Hepatocyte (in vitro differentiated cells): Measurements from ENCODE around the gene WDFY4. TPM values are rescaled to one million over a fixed set of nuclear protein-coding genes. Genes with fewer than 3 reads are reported as not detected.

ENCODE experiments used
- DNase-seq: peaks from one replicate; pipeline ENCODE4 v3.0.0-alpha.2; 2016; ENCODE audit warnings: low spot score
- H2AFZ ChIP-seq: fragments of 200-600 bp; sonication (generic); 2 replicates; pipeline ENCODE4 v1.6.0; 2016; ENCODE audit warnings: antibody characterized with exemption, mild to moderate bottlenecking
- H3K27ac ChIP-seq: fragments of 200-600 bp; sonication (generic); 2 replicates; pipeline ENCODE4 v1.5.1; 2016; ENCODE audit warnings: mild to moderate bottlenecking
- H3K27me3 ChIP-seq: fragments of 200-600 bp; sonication (generic); 2 replicates; pipeline ENCODE4 v1.6.1; 2016
- H3K36me3 ChIP-seq: fragments of 200-600 bp; sonication (generic); replicated peaks from 2 replicates; pipeline ENCODE4 v1.5.1; 2016; ENCODE audit warnings: low read depth; ENCODE audit not compliant: insufficient read depth
- H3K4me1 ChIP-seq: fragments of 200-600 bp; sonication (generic); 2 replicates; pipeline ENCODE4 v1.5.1; 2016; ENCODE audit warnings: mild to moderate bottlenecking, moderate library complexity; ENCODE audit not compliant: insufficient read depth
- H3K4me2 ChIP-seq: fragments of 200-600 bp; sonication (generic); 2 replicates; pipeline ENCODE4 v1.6.0; 2016
- H3K4me3 ChIP-seq: fragments of 200-600 bp; sonication (generic); 2 replicates; pipeline ENCODE4 v1.5.1; 2016; ENCODE audit warnings: mild to moderate bottlenecking
- H3K79me2 ChIP-seq: fragments of 200-600 bp; sonication (generic); 2 replicates; pipeline ENCODE4 v1.6.0; 2017; ENCODE audit warnings: mild to moderate bottlenecking
- H3K9me2 ChIP-seq: fragments of 200-600 bp; sonication (generic); replicated peaks from 2 replicates; pipeline ENCODE4 v1.6.0; 2017; ENCODE audit warnings: mild to moderate bottlenecking; ENCODE audit not compliant: insufficient read depth
- H3K9me3 ChIP-seq: fragments of 200-600 bp; sonication (generic); 2 replicates; pipeline ENCODE4 v1.5.1; 2016; ENCODE audit warnings: low read depth, mild to moderate bottlenecking
- H4K20me1 ChIP-seq: fragments of 200-600 bp; sonication (generic); 2 replicates; pipeline ENCODE4 v1.6.0; 2016; ENCODE audit warnings: mild to moderate bottlenecking; ENCODE audit not compliant: insufficient read depth, poor library complexity, severe bottlenecking
- CTCF ChIP-seq: fragments of 200-600 bp; sonication (generic); IDR thresholded peaks from 2 replicates; pipeline ENCODE4 v1.5.1; 2016; ENCODE audit warnings: antibody characterized with exemption, mild to moderate bottlenecking; ENCODE audit not compliant: poor library complexity
- EZH2 ChIP-seq: fragments of 200-600 bp; sonication (generic); IDR thresholded peaks from 2 replicates; pipeline ENCODE4 v1.6.1; 2016; ENCODE audit warnings: antibody characterized with exemption, mild to moderate bottlenecking, borderline replicate concordance
- EZH2phosphoT487 ChIP-seq: fragments of 200-600 bp; sonication (generic); IDR thresholded peaks from one replicate; pipeline ENCODE4 v1.6.1; 2018; ENCODE audit warnings: antibody characterized with exemption, mild to moderate bottlenecking, low read depth, moderate library complexity; ENCODE audit not compliant: unreplicated experiment, severe bottlenecking
- WGBS: methylation state at CpG from one replicate; pipeline ENCODE4 v1.1.6; 2016; ENCODE audit warnings: low lambda C conversion rate; ENCODE audit errors: missing lambda C conversion rate; 5-methylcytosine and 5-hydroxymethylcytosine counted together
- polyA plus RNA-seq: library from polyadenylated mRNA; unstranded; fragments of >200 nt; fragmentation: Nextera tagmentation; extraction: Ambion mirVana; gene quantifications from 2 replicates; pipeline ENCODE4 v1.2.1, GENCODE V29; 2016
- total RNA-seq: library from RNA; depleted of rRNA; stranded (reverse); fragments of >200 nt; gene quantifications from 2 replicates; pipeline ENCODE4 v1.2.3, GENCODE V29; 2014

Gene WDFY4
- total and polyA plus RNA-seq, 2 experiments from 2014 or later = 0.43 to 0.91 TPM

GRCh38 chr10:49000437-49001398, 316.0 kb downstream of the WDFY4 start:
- no peak overlapping the region for H3K27ac ChIP-seq

GRCh38 chr10:49001402-49001801, 316.7 kb downstream of the WDFY4 start:
- H3K27ac ChIP-seq = no peak overlapping the region
- H3K79me2 ChIP-seq = no peaks in the 10 kb centered on the region
- no peaks in the 10 kb centered on the region for H3K4me1 ChIP-seq
- no peaks in the 10 kb centered on the region for H3K9me3 ChIP-seq
- peak; percentile 48 for DNase-seq
- no peaks in the 10 kb centered on the region for H3K9me2 ChIP-seq
- no peak overlapping the region for H2AFZ ChIP-seq
- TF ChIP-seq EZH2phosphoT487 (no peak), CTCF (peak; percentile 31), EZH2 (no peak)
- 49% methylated on average over 8 of the region's 9 CpGs for WGBS
- H3K36me3 ChIP-seq = no peaks in the 10 kb centered on the region
- no peaks in the 10 kb centered on the region for H3K27me3 ChIP-seq
- no peak overlapping the region for H3K4me2 ChIP-seq
- no peak overlapping the region for H3K4me3 ChIP-seq
- H4K20me1 ChIP-seq = no peaks in the 10 kb centered on the region

More at GRCh38 chr10:49000437-49001398, 316.0 kb downstream of the WDFY4 start:
- H3K4me1 ChIP-seq = no peaks in the 10 kb centered on the region
- H3K79me2 ChIP-seq = no peaks in the 10 kb centered on the region
- WGBS = 89% methylated on average over 13 of the region's 13 CpGs
- no peaks in the 10 kb centered on the region for H3K27me3 ChIP-seq
- H3K4me3 ChIP-seq = no peak overlapping the region
- no peaks in the 10 kb centered on the region for H3K9me2 ChIP-seq
- H3K36me3 ChIP-seq = no peaks in the 10 kb centered on the region
- DNase-seq = no peak
- TF ChIP-seq CTCF = no peak
- TF ChIP-seq EZH2 = no peak
- TF ChIP-seq EZH2phosphoT487 = no peak
- no peak overlapping the region for H2AFZ ChIP-seq
- no peaks in the 10 kb centered on the region for H4K20me1 ChIP-seq
- no peaks in the 10 kb centered on the region for H3K9me3 ChIP-seq
- no peak overlapping the region for H3K4me2 ChIP-seq

GRCh38 chr10:49001870-49002672, 317.4 kb downstream of the WDFY4 start:
- DNase-seq = no peak
- no peak for TF ChIP-seq EZH2phosphoT487
- TF ChIP-seq EZH2 = no peak
- TF ChIP-seq CTCF = no peak

More at GRCh38 chr10:49001870-49002672, 317.4 kb downstream of the WDFY4 start:
- Histone ChIP-seq H4K20me1 (no peaks in the 10 kb centered on the region), H3K4me1 (no peaks in the 10 kb centered on the region), H3K79me2 (no peaks in the 10 kb centered on the region), H3K27ac (no peak overlapping the region), H3K36me3 (no peaks in the 10 kb centered on the region), H2AFZ (no peak overlapping the region), H3K4me2 (no peak overlapping the region), H3K9me2 (no peaks in the 10 kb centered on the region), H3K4me3 (no peak overlapping the region), H3K9me3 (no peaks in the 10 kb centered on the region), H3K27me3 (no peaks in the 10 kb centered on the region)
- WGBS = 77% methylated on average over 17 of the region's 17 CpGs
